Stimulated activated CD4-positive, alpha-beta T cell treated with anti-CD3 and anti-CD28 coated beads, TNF-alpha, amount 100 ng/mL, for 24 hours (primary cell): Measurements from ENCODE around the gene SYT2.
"Not testable (repeated sequence)": the region's sequence is repeated elsewhere in the genome, so short reads cannot be mapped to it uniquely, and the experiment has no call there.

Source experiments
- DNase-seq, 3 experiments: peaks; one replicate each; pipeline ENCODE4 v3.0.0-alpha.2; 2020; ENCODE audit warnings: low read depth in 3 of 3

The SYT2 gene

GRCh38 chr1:202593845-202594244 lies 116.4 kb downstream of the SYT2 start:
- no peak for DNase-seq

DNA sequence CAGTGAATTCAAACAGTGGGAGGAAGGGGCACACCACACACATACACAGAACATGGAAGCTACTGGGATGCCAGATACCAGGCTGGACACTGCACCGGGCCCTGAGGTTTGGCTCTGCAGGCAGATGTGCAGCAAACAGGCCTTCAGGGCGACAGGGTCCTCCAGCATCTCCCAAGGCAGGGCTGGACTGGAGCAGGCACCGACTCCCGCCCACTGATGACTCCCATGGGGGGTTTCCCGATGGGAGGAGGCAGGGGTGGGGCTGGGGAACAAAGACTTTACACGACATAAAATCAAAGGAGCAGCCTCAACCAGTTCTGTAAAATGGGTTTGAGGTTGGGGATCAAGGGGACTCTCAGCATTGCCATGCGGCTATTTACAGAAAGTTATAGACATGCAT lies 118.1 kb downstream of the SYT2 start:
- no peak for DNase-seq

- DNase-seq, result no peak
These were observed 118.7 kb downstream of the SYT2 start for GRCh38 chr1:202591515-202591914.

- DNase-seq, result no peak
These were observed 119.3 kb downstream of the SYT2 start for GRCh38 chr1:202590975-202591411.

DNA sequence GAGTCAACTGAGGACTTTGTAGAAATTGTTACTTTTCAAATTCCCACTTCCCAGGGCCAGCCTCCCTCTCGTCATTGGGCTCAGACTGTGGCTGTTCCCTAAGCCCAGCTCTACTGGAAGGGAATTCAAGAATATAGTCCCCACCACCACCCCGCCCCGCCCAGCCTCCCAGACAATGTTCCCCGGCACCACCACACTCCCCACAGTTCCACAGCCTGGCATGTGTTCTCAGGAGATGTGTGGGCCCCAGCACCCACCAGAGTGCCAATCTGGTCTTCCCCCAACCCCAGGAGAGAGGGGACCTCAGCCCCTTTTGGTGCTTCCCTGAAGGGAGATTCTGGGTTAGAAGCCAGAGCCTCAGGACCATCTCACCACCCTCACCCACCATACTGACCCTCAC lies 120.1 kb downstream of the SYT2 start:
- no peak for DNase-seq

DNA sequence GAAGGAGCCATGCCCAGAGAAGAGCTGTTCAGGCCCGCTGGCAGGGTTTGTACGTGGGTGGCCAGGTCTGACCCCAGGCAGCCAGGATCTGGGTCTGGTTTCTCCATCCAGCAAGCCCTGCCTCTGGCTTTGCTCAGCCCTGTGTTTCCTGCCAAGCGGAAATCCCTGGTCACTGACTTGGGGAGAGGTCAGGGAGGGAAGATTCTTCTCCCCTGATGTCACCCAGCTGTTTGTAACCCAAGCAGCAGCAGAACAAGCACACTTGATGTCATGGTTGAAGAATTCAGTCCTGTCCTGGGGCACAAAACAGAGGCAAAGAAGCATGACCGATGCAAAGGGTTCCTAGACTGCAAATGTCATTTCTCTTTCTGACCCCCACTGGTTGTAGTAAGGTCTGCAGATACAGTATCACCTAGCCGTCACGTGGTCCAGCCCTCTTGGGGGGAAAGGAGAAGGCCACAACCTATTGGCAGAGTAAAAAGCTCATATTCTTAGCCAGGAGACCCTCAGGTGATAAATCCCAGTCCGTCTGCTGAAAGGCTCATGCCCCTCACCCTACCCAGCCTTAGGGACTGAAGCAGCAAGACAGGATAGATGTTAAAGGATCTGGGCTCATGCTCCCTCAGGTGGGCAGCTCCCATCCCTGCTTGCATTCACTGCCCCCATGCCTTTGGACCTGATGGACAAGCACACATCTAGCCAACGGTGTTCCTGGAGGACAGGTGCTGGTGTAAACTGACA lies 120.9 kb downstream of the SYT2 start:
- no peak for DNase-seq

GRCh38 chr1:202588503-202589189 lies 121.6 kb downstream of the SYT2 start:
- no peak for DNase-seq

DNA sequence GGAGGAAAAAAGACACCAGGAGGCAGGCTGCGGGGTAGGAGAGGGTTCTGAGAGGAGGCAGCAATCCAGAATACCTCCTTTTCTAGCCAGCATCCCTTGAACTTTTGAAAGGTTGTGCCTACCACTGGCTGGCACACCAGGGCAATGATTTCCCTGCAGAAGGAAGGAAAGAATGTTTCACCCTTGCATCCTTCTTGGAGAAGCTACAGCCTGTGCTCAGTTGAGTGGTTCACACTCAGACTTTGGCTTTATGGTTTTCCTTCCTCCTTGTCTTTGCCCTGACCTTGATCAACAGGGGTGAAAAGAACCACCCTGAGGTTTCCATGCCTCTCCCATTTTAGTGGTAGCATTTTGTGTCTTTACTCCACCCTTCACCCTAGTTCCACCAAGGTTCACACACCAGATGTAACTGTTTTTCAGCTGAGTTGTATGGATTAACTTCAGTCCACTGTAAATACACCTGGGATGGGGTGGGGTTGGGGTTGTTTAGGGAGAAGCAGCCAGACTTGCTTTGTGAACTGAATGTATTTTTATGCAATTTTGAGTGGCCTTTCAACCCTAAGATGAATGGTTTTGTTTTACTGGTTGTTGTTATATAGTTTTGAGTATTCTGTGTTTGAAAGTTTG lies 122.3 kb downstream of the SYT2 start:
- DNase-seq, result no peak

- no peak for DNase-seq
These were observed 123.4 kb downstream of the SYT2 start for GRCh38 chr1:202586871-202587270.

GRCh38 chr1:202586018-202586821 lies 124.0 kb downstream of the SYT2 start:
- DNase-seq, result no peak

- DNase-seq, result no peak
These were observed 124.7 kb downstream of the SYT2 start for GRCh38 chr1:202585590-202585933.

- DNase-seq, result no peak
These were observed 125.3 kb downstream of the SYT2 start for GRCh38 chr1:202584707-202585589.

- not testable (repeated sequence) for DNase-seq
These were observed 127.9 kb downstream of the SYT2 start for GRCh38 chr1:202582350-202582749.

DNA sequence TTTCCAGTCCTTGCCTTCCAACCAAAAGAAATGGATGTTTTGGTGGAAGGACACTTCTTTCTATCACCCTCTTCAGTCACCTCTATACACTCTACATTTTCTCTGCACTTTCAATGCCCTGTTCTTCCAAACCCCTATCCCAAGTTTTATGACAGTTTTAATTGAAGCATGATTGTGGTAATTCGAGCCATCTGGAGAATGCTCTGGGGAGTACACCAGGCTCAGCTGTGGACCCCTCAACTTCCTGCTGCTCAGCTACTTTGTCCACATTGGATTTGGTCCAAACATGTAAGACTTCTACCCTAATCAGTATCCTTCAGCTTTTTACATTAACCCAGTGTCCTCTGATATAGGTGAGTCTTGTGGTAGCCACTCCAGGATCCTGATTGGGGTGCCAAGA lies 129.6 kb downstream of the SYT2 start:
- no peak for DNase-seq

DNA sequence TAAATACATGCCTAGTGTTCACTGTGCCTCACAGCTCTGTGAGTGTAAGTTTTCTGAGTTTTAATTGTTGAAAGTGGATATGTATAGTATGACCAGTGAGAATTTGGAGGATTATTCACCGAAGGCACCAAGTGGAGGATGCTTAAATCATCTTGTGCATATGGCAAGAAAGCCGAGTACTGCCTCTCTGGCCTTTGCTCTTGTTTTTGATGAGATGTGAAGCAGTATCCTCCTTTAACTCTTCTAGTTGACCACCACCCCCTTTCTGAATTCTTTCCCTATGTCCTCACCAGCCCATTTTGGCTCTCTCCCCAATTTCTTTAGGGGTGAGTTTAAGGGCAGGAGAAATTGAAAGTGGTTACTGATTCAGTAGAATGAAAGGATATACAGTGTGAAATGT lies 130.4 kb downstream of the SYT2 start:
- no peak for DNase-seq

- no peak for DNase-seq
These were observed 131.7 kb downstream of the SYT2 start for GRCh38 chr1:202578565-202578964.

DNA sequence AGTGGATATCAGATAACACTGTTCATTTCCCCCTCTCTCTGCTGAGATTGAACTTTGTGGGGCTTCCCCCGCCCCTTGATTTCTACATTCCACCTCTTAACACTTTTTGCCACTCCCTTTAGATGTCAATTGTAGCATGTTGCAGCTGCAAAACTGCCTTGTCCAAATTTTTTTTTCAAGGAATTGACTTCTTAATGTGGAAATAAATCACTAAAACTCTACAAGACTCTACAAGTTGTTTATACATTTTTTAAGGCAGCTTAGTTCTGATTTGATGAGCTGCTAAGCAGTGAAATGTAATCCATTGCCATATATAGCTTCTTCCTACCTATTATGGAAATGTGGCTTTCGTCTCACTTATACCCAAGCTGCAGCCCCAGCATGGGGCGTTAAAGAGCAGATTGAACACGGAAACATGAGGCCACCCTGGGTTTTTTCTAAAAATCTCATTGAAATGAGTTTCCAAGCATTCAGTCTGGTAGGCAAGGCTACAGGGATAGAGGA lies 132.2 kb downstream of the SYT2 start:
- DNase-seq, result no peak

DNA sequence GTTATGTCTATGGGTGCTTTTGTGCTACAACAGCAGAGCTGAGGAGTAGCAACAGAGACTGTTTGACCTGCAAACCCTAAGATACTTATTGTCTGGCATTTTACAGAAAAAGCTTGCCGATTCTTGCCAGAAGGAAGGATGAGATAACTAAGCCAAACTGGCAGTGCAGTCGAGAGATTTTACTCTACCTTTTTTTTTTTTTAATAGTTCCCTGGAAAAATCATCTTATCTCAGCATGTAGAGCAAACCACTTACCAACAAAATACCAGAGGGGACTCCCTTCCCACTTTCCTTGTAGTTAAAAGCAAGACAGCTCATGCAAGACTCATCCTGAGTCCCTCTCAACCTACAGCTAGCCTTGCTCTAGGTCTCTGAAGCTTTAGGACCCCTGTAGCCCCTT lies 132.9 kb downstream of the SYT2 start:
- DNase-seq, result no peak

DNA sequence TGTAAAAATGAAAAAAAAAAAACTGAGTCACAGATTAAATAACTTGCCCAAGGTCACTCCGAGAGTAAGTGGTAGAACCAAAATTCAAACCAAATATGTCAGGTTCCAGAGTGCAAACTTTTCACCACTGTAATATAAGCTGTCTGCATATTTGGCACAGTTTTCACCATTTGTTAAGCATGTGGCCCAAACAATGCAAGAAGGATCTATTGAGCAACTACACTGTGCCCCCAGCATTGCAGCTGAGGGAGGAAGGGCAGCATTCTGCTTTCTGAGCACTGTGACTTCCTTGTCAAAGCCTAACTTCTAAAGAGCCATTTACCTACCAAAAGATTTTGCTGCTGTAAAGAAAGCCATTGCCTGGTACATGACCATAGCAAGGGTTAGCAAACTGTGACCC lies 133.4 kb downstream of the SYT2 start:
- DNase-seq, result no peak

DNA sequence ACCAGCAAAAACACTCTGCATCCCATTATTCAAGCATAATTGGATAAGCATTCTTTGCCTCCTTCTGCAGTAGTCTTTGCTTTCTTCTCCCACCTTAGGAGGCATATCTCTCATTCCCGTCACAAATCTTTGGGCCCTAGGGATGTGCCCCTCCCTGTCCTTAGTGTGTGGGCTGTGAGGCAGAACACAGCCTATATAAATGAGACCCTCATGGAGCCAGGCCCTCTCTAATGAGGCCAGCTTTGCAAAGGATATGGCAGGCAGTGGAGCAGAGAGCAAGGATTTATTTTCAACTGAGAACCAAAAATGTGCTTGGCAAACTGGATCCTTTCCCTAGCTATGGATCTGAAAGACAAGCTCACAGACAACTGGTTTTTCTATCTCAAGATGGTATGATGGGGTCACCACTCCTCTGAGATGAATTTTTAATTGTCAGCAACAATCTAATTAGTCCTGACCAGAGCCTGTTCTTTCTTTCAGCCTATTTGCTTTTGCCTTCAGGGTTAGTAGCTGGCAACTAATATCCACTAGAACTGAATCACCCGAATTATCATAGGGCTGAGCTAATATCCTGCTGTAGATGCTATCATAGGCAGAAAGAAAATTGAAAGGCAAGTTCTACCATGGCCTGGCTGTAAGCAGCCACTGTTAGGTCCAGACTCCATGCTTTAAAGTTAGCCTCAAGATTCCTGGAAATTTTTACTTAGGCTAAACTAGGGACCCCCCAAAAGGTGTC lies 134.2 kb downstream of the SYT2 start:
- DNase-seq, result no peak
